RWPE1 (cell line): ENCODE results near the gene EEF2K.

Source experiments
- CTCF ChIA-PET: fragments of 350-600 bp; sonication (Branson Sonifier 250); formaldehyde crosslinking; extraction: SDS; loops from one replicate; lab custom pipeline; 2021; lab: Yijun Ruan, JAX
- POLR2A ChIA-PET: fragments of 400-600 bp; formaldehyde crosslinking; extraction: SDS; loops from one replicate; lab custom pipeline; 2020; ENCODE audit warnings: antibody characterized with exemption; ENCODE audit not compliant: low non-redundant PET; lab: Yijun Ruan, JAX
- DNase-seq: peaks from one replicate; pipeline ENCODE4 v3.0.0; 2012; ENCODE audit warnings: low spot score
- H3K27ac ChIP-seq: fragments of 450-650 bp; 2 replicates; pipeline ENCODE4 v1.5.1; 2017
- TF ChIP-seq, protein P1 (sequence below): fragments of 450-650 bp; conservative IDR thresholded peaks from 2 replicates; pipeline ENCODE4 v1.5.1; 2017; ENCODE audit warnings: low read depth, mild to moderate bottlenecking

EEF2K gene

DNA sequence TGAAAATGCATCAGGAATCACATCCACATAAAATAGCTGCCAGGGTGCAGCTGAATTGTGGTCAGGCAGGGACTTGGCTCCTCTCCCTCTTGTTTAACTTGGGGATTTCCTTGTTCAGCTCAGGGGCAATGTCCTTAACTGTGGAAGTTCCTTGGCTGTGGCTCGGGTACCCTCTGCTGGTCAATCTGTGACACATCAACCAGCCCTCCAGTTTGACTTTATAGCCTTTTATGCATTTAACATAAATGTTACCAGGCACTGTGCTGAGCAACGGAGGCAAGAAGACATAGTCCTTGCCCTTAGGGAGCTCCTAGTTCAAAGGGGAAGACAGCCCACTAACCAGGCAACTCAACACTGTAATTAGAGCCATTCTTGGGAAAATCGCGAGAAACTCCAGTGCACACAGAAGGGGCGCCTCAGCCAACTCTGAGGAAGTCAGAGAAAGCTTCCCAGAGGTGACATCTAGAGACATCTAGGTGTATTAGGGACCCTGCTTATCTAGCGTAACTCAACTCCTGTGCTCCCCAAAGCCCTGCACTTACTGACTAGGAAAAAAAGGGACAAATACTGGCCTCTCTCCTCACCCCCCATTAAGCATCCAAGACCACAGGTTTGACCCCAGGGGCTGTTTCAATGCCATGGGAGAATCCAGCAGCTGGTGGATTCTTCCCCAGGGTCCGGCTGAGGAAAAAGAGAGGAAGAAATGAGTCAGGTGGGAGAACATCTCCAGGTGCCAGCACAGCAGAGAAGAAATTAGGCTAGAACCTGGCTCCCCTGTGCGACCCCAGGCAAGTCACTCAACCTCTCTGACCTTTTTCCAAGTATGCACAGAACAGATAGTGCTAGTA lies 17.3 kb upstream of the EEF2K start:
- peak overlapping the region; percentile 89 for H3K27ac ChIP-seq
- POLR2A ChIA-PET = interaction anchor here (0.5 kb wide), 1 partner anchor 179 kb away, joined by 3 read pairs; no protein-coding TSS in a partner anchor
- CTCF ChIA-PET = interaction anchor here (0.6 to 1.2 kb wide), 11 partner anchors 35 to 538 kb away, joined by 3 to 5 read pairs (median 3); partner anchors contain the start of gene POLR3E
- TF ChIP-seq, protein P1, sequence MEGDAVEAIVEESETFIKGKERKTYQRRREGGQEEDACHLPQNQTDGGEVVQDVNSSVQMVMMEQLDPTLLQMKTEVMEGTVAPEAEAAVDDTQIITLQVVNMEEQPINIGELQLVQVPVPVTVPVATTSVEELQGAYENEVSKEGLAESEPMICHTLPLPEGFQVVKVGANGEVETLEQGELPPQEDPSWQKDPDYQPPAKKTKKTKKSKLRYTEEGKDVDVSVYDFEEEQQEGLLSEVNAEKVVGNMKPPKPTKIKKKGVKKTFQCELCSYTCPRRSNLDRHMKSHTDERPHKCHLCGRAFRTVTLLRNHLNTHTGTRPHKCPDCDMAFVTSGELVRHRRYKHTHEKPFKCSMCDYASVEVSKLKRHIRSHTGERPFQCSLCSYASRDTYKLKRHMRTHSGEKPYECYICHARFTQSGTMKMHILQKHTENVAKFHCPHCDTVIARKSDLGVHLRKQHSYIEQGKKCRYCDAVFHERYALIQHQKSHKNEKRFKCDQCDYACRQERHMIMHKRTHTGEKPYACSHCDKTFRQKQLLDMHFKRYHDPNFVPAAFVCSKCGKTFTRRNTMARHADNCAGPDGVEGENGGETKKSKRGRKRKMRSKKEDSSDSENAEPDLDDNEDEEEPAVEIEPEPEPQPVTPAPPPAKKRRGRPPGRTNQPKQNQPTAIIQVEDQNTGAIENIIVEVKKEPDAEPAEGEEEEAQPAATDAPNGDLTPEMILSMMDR = peak; percentile 85
- DNase-seq = peak; percentile 69

DNA sequence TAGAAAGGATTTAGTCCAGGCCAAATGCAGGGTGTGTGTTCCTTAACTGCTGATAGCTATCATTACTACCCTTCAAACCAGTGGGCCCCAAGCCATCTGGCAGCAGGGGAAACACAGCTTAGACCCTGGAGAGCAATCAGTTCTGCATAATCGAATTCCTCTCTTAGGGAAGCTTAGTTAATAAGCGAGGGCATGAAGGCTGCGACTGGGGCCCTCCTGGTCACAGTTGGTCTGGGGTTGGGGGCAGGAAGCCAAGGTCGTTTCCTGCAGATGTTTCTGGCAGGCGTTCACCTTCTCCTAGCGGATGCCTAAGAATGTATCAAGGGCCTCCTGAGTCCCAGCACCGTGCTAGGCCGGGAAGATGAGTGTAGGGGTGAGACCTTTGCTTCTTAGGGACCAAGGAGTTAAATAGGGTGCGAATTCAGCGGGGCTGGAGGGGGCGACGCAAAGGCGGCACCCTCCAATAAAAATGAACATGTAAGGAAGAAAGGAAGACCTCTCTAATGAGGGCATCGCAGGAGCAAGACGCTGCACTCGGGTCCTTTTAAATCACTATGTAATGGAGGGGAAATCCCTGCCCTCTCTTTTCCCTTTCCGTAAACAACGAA lies 16.5 kb upstream of the EEF2K start:
- TF ChIP-seq, protein P1 = no peak
- peak overlapping the region; percentile 89 for H3K27ac ChIP-seq
- CTCF ChIA-PET = interaction anchor here (0.7 to 1.0 kb wide), 4 partner anchors 15 to 108 kb away, joined by 3 read pairs; partner anchors contain the start of gene POLR3E
- DNase-seq = no peak
- POLR2A ChIA-PET = no interaction called here

DNA sequence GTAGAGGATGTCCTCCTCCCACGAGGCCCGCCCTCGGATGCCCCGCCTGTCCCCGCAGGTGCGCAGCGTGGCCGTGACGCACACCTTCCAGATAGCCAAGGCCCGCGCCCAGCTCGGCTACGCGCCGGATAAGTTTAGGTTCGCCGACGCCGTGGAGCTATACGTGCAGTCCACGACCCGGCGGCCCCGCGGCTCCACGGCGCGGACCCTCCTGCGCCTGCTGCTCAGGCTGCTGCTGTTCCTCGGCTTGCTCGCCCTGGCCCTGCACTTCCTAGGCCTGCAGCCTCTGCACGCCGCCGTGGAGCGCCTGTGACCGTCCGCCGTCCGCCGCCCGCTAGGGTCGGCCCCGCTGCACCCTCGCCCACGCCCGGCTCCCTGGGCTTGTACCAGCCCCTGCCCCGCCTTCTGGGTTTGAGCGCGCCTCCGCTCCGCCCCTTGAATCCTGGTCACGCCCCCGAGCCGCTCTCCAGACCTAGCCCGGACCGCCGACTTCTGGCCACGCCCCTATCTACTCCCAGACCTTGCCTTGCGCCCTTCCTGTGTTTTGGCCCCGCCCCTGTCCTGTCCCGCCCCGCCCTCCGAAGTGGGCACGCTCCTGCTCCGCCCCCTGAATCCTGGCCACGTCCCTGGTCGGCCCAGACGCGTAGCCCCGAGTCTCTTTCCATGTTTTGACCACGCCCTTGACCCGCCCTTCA lies 15.8 kb upstream of the EEF2K start:
- TF ChIP-seq, protein P1 = no peak
- no peak for DNase-seq
- H3K27ac ChIP-seq = peak overlapping the region; percentile 89
- ChIA-PET POLR2A (no interaction called here), CTCF (interaction anchor here (0.7 to 1.0 kb wide), 3 partner anchors 16 to 107 kb away, joined by 3 read pairs; partner anchors contain the start of gene POLR3E)

DNA sequence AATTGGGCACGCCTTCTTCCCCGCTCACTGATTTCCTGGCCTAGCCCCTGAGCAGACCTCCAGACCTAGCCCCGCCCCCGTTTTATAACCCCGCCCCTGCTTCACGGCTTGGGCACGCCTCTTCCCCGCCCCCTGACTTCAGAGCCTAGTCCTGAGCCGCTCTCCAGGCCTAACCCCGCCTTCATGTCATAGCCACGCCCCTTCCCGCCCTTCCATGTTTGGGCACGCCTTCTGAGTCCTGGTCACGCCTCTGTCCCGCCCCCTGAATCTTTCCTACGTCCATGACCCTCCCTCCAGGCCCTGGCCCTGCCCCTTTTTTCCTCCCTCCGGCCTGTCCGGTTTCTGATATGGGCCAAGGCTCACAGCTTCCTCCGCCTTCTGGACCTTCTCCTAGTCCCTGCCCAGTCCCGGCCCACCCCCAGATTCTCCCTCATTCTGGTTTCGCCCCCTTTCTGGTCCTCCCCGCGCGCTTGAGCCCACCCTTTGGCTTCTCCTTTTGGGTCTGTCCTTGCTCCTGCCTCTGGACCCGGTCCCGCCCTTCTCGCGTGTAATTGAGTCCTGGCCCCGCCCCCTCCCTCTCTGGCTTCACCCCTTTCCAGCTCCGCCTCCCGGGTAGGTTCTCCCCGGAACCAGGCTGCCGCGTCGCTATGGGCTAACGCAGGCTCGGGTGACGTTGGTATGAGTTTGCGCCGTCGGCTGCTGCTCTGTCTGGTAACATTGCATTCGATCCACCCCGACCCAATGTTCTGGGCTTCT lies 15.1 kb upstream of the EEF2K start:
- CTCF ChIA-PET = interaction anchor here (0.5 to 0.6 kb wide), 2 partner anchors 106 to 1201 kb away, joined by 3 to 6 read pairs; partner anchors contain the start of gene POLR3E

DNA sequence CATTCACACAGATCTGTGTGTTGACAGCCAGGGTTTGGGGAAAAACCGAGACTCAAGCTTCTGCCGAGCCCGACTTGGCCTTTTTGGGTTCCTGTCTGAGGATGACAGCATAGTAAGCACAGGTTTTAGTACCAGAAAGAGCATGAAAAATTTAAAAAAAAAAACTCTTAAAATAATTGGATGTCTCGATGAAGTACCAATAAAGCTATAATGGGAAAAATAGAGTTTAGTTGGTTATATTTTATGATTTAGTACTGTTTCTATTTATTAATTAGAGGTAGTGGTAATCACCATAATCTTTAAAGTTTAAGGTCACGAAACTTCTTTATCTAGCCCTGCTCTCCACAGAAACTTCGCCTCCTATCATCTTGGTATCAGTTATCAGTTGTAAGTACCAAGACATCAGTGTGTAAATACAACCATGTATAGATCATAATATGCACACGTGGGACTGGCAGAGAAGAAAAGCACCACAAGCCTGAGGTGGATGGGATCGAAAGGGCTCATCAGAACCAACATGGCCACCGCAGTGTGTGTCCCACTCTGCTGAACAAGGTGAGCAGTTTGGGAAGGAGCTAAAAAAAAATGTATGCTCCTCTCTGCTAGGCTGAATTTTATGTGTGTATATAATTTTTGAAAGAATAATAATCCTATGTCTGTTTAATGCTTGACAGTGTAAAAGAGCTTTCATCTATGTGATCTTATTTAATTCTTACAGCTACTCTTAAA lies 14.4 kb upstream of the EEF2K start:
- TF ChIP-seq, protein P1 = no peak
- POLR2A ChIA-PET = interaction anchor here (0.5 to 0.7 kb wide), 3 partner anchors 12 to 154 kb away, joined by 3 to 4 read pairs (median 3); no protein-coding TSS in a partner anchor
- CTCF ChIA-PET = interaction anchor here (0.5 to 1.1 kb wide), 3 partner anchors 107 to 1200 kb away, joined by 3 read pairs; no protein-coding TSS in a partner anchor
- H3K27ac ChIP-seq = peak overlapping the region; percentile 89
- DNase-seq = no peak

More for the DNA sequence above, 15.1 kb upstream of the EEF2K start:
- H3K27ac ChIP-seq = peak overlapping the region; percentile 89
- DNase-seq = peak; percentile 94
- POLR2A ChIA-PET = interaction anchor here (0.6 to 0.7 kb wide), 2 partner anchors 20 to 154 kb away, joined by 3 read pairs; no protein-coding TSS in a partner anchor
- TF ChIP-seq, protein P1 = no peak
